Measurements from ENCODE around the gene TNRC6B. TPM values are rescaled to one million over a fixed set of nuclear protein-coding genes. Genes with fewer than 3 reads are reported as not detected.

TNRC6B gene
- total RNA-seq, 1 donor from 2014 or later: 51.2 TPM

DNA sequence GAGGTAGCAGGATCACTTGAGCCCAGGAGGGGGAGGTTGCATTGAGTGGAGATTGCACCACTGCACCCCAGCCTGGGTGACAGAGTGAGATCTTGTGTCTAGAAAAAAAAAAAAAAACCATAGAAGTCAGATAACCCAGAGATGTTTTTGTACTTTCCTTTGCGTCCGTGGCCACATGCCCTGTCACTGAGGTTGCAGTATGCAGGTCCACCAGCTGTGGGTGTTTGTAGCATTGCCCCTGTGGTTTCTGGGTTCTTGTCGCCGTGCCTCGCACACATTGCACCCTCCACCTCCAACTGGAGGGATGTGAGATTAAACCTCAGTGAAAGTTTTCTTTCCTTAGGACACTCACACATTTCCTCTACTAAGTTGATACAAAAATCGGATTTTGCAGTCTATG lies 70.3 kb downstream of the TNRC6B start:
- Histone ChIP-seq H4K20me1 (ENCODE audit: insufficient read depth, low read length) (peaks cover 66% of the 10 kb centered on the region), H2AFZ (ENCODE audit: low read depth, low read length) (no peak overlapping the region), H3K79me2 (ENCODE audit: insufficient read depth, low read length) (peaks cover 72% of the 10 kb centered on the region), H3K4me2 (ENCODE audit: low read length) (no peak overlapping the region), H3K4me3 (ENCODE audit: insufficient read depth, low read depth, low read length) (no peak overlapping the region), H3K27me3 (ENCODE audit: insufficient read depth, low read length) (no peaks in the 10 kb centered on the region), H3K27ac (ENCODE audit: low read depth, low read length) (no peak overlapping the region), H3K9me3 (ENCODE audit: insufficient read depth, low read depth, low read length) (no peaks in the 10 kb centered on the region), H3K4me1 (ENCODE audit: insufficient read depth, low read length) (peaks cover 11% of the 10 kb centered on the region), H3K9ac (ENCODE audit: low read length) (no peak overlapping the region), H3K36me3 (ENCODE audit: insufficient read depth, low read length) (no peaks in the 10 kb centered on the region)
- TF ChIP-seq, protein P1, sequence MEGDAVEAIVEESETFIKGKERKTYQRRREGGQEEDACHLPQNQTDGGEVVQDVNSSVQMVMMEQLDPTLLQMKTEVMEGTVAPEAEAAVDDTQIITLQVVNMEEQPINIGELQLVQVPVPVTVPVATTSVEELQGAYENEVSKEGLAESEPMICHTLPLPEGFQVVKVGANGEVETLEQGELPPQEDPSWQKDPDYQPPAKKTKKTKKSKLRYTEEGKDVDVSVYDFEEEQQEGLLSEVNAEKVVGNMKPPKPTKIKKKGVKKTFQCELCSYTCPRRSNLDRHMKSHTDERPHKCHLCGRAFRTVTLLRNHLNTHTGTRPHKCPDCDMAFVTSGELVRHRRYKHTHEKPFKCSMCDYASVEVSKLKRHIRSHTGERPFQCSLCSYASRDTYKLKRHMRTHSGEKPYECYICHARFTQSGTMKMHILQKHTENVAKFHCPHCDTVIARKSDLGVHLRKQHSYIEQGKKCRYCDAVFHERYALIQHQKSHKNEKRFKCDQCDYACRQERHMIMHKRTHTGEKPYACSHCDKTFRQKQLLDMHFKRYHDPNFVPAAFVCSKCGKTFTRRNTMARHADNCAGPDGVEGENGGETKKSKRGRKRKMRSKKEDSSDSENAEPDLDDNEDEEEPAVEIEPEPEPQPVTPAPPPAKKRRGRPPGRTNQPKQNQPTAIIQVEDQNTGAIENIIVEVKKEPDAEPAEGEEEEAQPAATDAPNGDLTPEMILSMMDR (IDR thresholded peaks at IDR 0.05; ENCODE audit: insufficient read depth, low read depth, low read length): no peak
- TF ChIP-seq EZH2 (IDR thresholded peaks at IDR 0.05; ENCODE audit: insufficient read depth, low read length): no peak
- H3K4me3 Mint-ChIP-seq (ENCODE audit: unreplicated experiment): no peak overlapping the region
- DNase-seq (ENCODE audit: low read depth): no peak
- H3K9me3 Mint-ChIP-seq (ENCODE audit: unreplicated experiment): no peaks in the 10 kb centered on the region
- H3K4me1 Mint-ChIP-seq (ENCODE audit: low read depth, unreplicated experiment): peaks cover 15% of the 10 kb centered on the region
- no peak for FAIRE-seq
- H3K36me3 Mint-ChIP-seq (ENCODE audit: low read depth, unreplicated experiment): peaks cover 7% of the 10 kb centered on the region
- H3K27me3 Mint-ChIP-seq (ENCODE audit: low read depth, unreplicated experiment): no peaks in the 10 kb centered on the region
- H3K27ac Mint-ChIP-seq (ENCODE audit: unreplicated experiment): no peak overlapping the region

GRCh38 chr22:40249286-40249685 lies 71.6 kb downstream of the TNRC6B start:
- no peak overlapping the region for H3K27ac ChIP-seq (ENCODE audit: low read depth, low read length)
- H3K36me3 Mint-ChIP-seq (ENCODE audit: low read depth, unreplicated experiment): peaks cover 10% of the 10 kb centered on the region
- TF ChIP-seq, protein P1 (IDR thresholded peaks at IDR 0.05; ENCODE audit: insufficient read depth, low read depth, low read length): no peak
- TF ChIP-seq EZH2 (IDR thresholded peaks at IDR 0.05; ENCODE audit: insufficient read depth, low read length): no peak
- no peaks in the 10 kb centered on the region for H3K36me3 ChIP-seq (ENCODE audit: insufficient read depth, low read length)
- DNase-seq (ENCODE audit: low read depth) (no peak), FAIRE-seq (no peak)
- no peaks in the 10 kb centered on the region for H3K27me3 Mint-ChIP-seq (ENCODE audit: low read depth, unreplicated experiment)
- H3K4me1 ChIP-seq (ENCODE audit: insufficient read depth, low read length): peaks cover 11% of the 10 kb centered on the region
- no peak overlapping the region for H3K9ac ChIP-seq (ENCODE audit: low read length)
- no peak overlapping the region for H3K4me2 ChIP-seq (ENCODE audit: low read length)
- H3K4me3 ChIP-seq (ENCODE audit: insufficient read depth, low read depth, low read length): no peak overlapping the region
- no peak overlapping the region for H3K4me3 Mint-ChIP-seq (ENCODE audit: unreplicated experiment)
- no peaks in the 10 kb centered on the region for H3K9me3 ChIP-seq (ENCODE audit: insufficient read depth, low read depth, low read length)
- no peak overlapping the region for H2AFZ ChIP-seq (ENCODE audit: low read depth, low read length)
- no peaks in the 10 kb centered on the region for H3K9me3 Mint-ChIP-seq (ENCODE audit: unreplicated experiment)
- H3K27ac Mint-ChIP-seq (ENCODE audit: unreplicated experiment): no peak overlapping the region
- no peaks in the 10 kb centered on the region for H3K27me3 ChIP-seq (ENCODE audit: insufficient read depth, low read length)
- peaks cover 15% of the 10 kb centered on the region for H3K4me1 Mint-ChIP-seq (ENCODE audit: low read depth, unreplicated experiment)
- peaks cover 65% of the 10 kb centered on the region for H3K79me2 ChIP-seq (ENCODE audit: insufficient read depth, low read length)
- H4K20me1 ChIP-seq (ENCODE audit: insufficient read depth, low read length): peaks cover 65% of the 10 kb centered on the region

- Histone ChIP-seq H3K4me1 (ENCODE audit: insufficient read depth, low read length) (peaks cover 11% of the 10 kb centered on the region), H3K9me3 (ENCODE audit: insufficient read depth, low read depth, low read length) (no peaks in the 10 kb centered on the region), H3K79me2 (ENCODE audit: insufficient read depth, low read length) (peaks cover 60% of the 10 kb centered on the region), H2AFZ (ENCODE audit: low read depth, low read length) (no peak overlapping the region), H3K27ac (ENCODE audit: low read depth, low read length) (no peak overlapping the region), H3K9ac (ENCODE audit: low read length) (no peak overlapping the region), H4K20me1 (ENCODE audit: insufficient read depth, low read length) (peaks cover 59% of the 10 kb centered on the region), H3K27me3 (ENCODE audit: insufficient read depth, low read length) (no peaks in the 10 kb centered on the region), H3K36me3 (ENCODE audit: insufficient read depth, low read length) (no peaks in the 10 kb centered on the region), H3K4me3 (ENCODE audit: insufficient read depth, low read depth, low read length) (no peak overlapping the region), H3K4me2 (ENCODE audit: low read length) (no peak overlapping the region)
- Mint-ChIP-seq H3K27me3 (ENCODE audit: low read depth, unreplicated experiment) (no peaks in the 10 kb centered on the region), H3K4me3 (ENCODE audit: unreplicated experiment) (no peak overlapping the region), H3K27ac (ENCODE audit: unreplicated experiment) (no peak overlapping the region), H3K36me3 (ENCODE audit: low read depth, unreplicated experiment) (peaks cover 10% of the 10 kb centered on the region), H3K9me3 (ENCODE audit: unreplicated experiment) (no peaks in the 10 kb centered on the region), H3K4me1 (ENCODE audit: low read depth, unreplicated experiment) (peaks cover 15% of the 10 kb centered on the region)
- no peak for FAIRE-seq
- TF ChIP-seq, protein P1 (IDR thresholded peaks at IDR 0.05; ENCODE audit: insufficient read depth, low read depth, low read length): no peak
- no peak for TF ChIP-seq EZH2 (IDR thresholded peaks at IDR 0.05; ENCODE audit: insufficient read depth, low read length)
- no peak for DNase-seq (ENCODE audit: low read depth)
Measured at GRCh38 chr22:40250608-40251007, 72.9 kb downstream of the TNRC6B start.

Measured in astrocyte (in vitro differentiated cells and primary cell).